Keratinocyte (primary cell): ENCODE data around the gene SFPQ. TPM values are rescaled to one million over a fixed set of nuclear protein-coding genes. Genes with fewer than 3 reads are reported as not detected.

Source experiments
- DNase-seq: peaks from one replicate; pipeline ENCODE4 v3.0.0-alpha.2; 2011; ENCODE audit warnings: low read depth, missing footprints, low spot score
- FAIRE-seq: peaks from 2 replicates; lab custom pipeline; 2011; peaks lifted over from hg19 to GRCh38; lab: Jason Lieb, UNC
- H2AFZ ChIP-seq: 2 replicates; pipeline ENCODE4 v1.6.0; 2012; ENCODE audit warnings: low read length, control low read depth, inconsistent platforms; ENCODE audit not compliant: control insufficient read depth
- H3K27ac ChIP-seq: 2 replicates; pipeline ENCODE4 v1.5.1; 2011; ENCODE audit warnings: low read length; ENCODE audit not compliant: control insufficient read depth, insufficient read depth
- H3K27me3 ChIP-seq: 3 replicates; pipeline ENCODE4 v1.6.0; 2011; ENCODE audit warnings: low read length; ENCODE audit not compliant: control insufficient read depth, insufficient read depth; ENCODE audit errors: extremely low read depth
- H3K36me3 ChIP-seq, 2 experiments: 2 replicates in 1 of 2; 3 replicates in 1 of 2; pipeline ENCODE4 v1.5.1; 2011; ENCODE audit warnings: low read length in 2 of 2, mild to moderate bottlenecking in 1 of 2; ENCODE audit not compliant: control insufficient read depth in 2 of 2, insufficient read depth in 2 of 2; ENCODE audit errors: extremely low read depth in 1 of 2
- H3K4me1 ChIP-seq: 3 replicates; pipeline ENCODE4 v1.5.1; 2011; ENCODE audit warnings: low read length; ENCODE audit not compliant: control insufficient read depth, insufficient read depth; ENCODE audit errors: extremely low read depth
- H3K4me2 ChIP-seq: 3 replicates; pipeline ENCODE4 v1.6.0; 2011; ENCODE audit warnings: low read depth, low read length; ENCODE audit not compliant: control insufficient read depth, insufficient read depth; ENCODE audit errors: extremely low read depth
- H3K4me3 ChIP-seq, 3 experiments: fragments of 200-600 bp in 1 of 3; sonication (generic) in 1 of 3; 2 replicates in 2 of 3; 3 replicates in 1 of 3; pipeline ENCODE4 v1.5.1; 2011 to 2016; ENCODE audit warnings: low read length in 3 of 3, mild to moderate bottlenecking in 3 of 3, control low read depth in 2 of 3, inconsistent platforms in 1 of 3, low read depth in 1 of 3, mixed read lengths in 1 of 3, mixed run types in 1 of 3, moderate library complexity in 1 of 3; ENCODE audit not compliant: control insufficient read depth in 2 of 3, insufficient read depth in 2 of 3; ENCODE audit errors: extremely low read depth in 1 of 3
- H3K79me2 ChIP-seq: 2 replicates; pipeline ENCODE4 v1.6.0; 2012; ENCODE audit warnings: low read length; ENCODE audit not compliant: control insufficient read depth, insufficient read depth
- H3K9ac ChIP-seq: 3 replicates; pipeline ENCODE4 v1.6.0; 2011; ENCODE audit warnings: low read length; ENCODE audit not compliant: control insufficient read depth, insufficient read depth; ENCODE audit errors: extremely low read depth
- H3K9me1 ChIP-seq: 3 replicates; pipeline ENCODE4 v1.6.0; 2011; ENCODE audit warnings: low read length; ENCODE audit not compliant: control insufficient read depth, insufficient read depth; ENCODE audit errors: extremely low read depth
- H3K9me3 ChIP-seq: 2 replicates; pipeline ENCODE4 v1.5.1; 2012; ENCODE audit warnings: low read depth, low read length; ENCODE audit not compliant: control insufficient read depth
- H4K20me1 ChIP-seq: 3 replicates; pipeline ENCODE4 v1.6.0; 2011; ENCODE audit warnings: low read length; ENCODE audit not compliant: control insufficient read depth, insufficient read depth; ENCODE audit errors: extremely low read depth
- EZH2 ChIP-seq: IDR thresholded peaks from one replicate; pipeline ENCODE4 v1.6.1; 2012; ENCODE audit warnings: inconsistent platforms, mild to moderate bottlenecking, low read length, moderate library complexity
- dilution Hi-C: fragments of 300-500 bp; cut with MboI; formaldehyde crosslinking; loops from one replicate; pipeline ENCODE4 v1.7.0; 2020; ENCODE audit warnings: low sequenced_read_pairs; ENCODE audit not compliant: extremely low pct_ligation_motif_present
- polyA plus RNA-seq, 5 experiments: library from polyadenylated mRNA; depleted of rRNA in 3 of 5; stranded (reverse) in 3 of 5; stranded (forward) in 1 of 5; unstranded in 1 of 5; fragments of >200 nt; gene quantifications; 1 replicate in 1 of 5; 2 replicates in 3 of 5; 3 replicates in 1 of 5; pipeline versions ENCODE4 v1.2.1 to v1.2.3, GENCODE V29; 2011 to 2012; ENCODE audit warnings: missing spikeins in 2 of 5, low read depth in 1 of 5, low replicate concordance in 1 of 5
- TF ChIP-seq, protein P1 (sequence below), 3 experiments: IDR thresholded peaks in 1 of 3; conservative IDR thresholded peaks in 1 of 3; optimal IDR thresholded peaks in 1 of 3; 2 replicates in 2 of 3; 3 replicates in 1 of 3; pipeline versions ENCODE3 to v1.5.1; 2011; ENCODE audit warnings: low read length in 3 of 3, mild to moderate bottlenecking in 3 of 3, moderate library complexity in 2 of 3, control low read depth in 1 of 3, inconsistent platforms in 1 of 3; ENCODE audit not compliant: insufficient read depth in 2 of 3; ENCODE audit errors: extremely low read depth in 1 of 3

SFPQ gene
- polyA plus RNA-seq, 1 donor (not counting 4 experiments of a cell fraction or from before 2014, with no cell fraction given): 150 TPM

DNA sequence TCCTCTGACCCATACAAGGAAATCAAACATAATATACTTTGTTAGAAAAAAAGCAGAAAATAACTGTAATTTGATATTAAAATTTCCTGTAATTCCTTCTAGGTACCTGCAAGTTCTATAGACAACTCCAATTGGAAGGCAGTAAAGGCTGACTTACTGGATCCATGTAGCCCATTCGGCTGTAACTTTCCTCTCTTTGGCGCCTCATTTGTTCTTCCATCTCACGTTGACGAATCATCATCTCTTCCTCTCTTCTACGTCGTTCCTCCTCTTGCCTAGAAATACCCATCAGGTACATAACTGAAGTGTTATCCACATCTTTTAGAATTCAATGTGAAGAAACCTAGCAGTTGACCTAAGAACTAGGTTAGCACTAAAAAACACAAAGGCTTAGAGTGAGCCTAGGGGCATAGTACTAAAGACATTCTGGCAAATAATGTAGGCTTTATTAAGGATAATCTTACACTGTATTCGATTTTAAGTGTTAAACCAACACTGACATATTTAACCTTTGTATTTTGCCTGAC lies 5.1 kb downstream of the SFPQ start:
- no peak for DNase-seq
- H3K9me1 ChIP-seq: peaks cover 2% of the 10 kb centered on the region
- peaks cover 59% of the 10 kb centered on the region for H4K20me1 ChIP-seq
- H2AFZ ChIP-seq: no peak overlapping the region
- peaks cover 37 to 73% of the 10 kb centered on the region in 2 experiments for H3K36me3 ChIP-seq
- H3K4me2 ChIP-seq: no peak overlapping the region
- peaks cover 17% of the 10 kb centered on the region for H3K4me1 ChIP-seq
- no peak overlapping the region for H3K9ac ChIP-seq
- peaks cover 97% of the 10 kb centered on the region for H3K79me2 ChIP-seq
- dilution Hi-C loops: no loop called here
- TF ChIP-seq, protein P1, sequence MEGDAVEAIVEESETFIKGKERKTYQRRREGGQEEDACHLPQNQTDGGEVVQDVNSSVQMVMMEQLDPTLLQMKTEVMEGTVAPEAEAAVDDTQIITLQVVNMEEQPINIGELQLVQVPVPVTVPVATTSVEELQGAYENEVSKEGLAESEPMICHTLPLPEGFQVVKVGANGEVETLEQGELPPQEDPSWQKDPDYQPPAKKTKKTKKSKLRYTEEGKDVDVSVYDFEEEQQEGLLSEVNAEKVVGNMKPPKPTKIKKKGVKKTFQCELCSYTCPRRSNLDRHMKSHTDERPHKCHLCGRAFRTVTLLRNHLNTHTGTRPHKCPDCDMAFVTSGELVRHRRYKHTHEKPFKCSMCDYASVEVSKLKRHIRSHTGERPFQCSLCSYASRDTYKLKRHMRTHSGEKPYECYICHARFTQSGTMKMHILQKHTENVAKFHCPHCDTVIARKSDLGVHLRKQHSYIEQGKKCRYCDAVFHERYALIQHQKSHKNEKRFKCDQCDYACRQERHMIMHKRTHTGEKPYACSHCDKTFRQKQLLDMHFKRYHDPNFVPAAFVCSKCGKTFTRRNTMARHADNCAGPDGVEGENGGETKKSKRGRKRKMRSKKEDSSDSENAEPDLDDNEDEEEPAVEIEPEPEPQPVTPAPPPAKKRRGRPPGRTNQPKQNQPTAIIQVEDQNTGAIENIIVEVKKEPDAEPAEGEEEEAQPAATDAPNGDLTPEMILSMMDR (optimal IDR thresholded peaks at IDR 0.05 in 1 of 3, IDR thresholded peaks at IDR 0.05 in 1 of 3, conservative IDR thresholded peaks at IDR 0.05 in 1 of 3; ENCODE audit: extremely low read depth in 1 of 3, insufficient read depth in 2 of 3, low read length in 3 of 3): no peak
- no peak for TF ChIP-seq EZH2
- no peaks in the 10 kb centered on the region for H3K27me3 ChIP-seq
- H3K9me3 ChIP-seq: no peaks in the 10 kb centered on the region
- no peak overlapping the region for H3K4me3 ChIP-seq
- FAIRE-seq: no peak
- no peak overlapping the region for H3K27ac ChIP-seq

DNA sequence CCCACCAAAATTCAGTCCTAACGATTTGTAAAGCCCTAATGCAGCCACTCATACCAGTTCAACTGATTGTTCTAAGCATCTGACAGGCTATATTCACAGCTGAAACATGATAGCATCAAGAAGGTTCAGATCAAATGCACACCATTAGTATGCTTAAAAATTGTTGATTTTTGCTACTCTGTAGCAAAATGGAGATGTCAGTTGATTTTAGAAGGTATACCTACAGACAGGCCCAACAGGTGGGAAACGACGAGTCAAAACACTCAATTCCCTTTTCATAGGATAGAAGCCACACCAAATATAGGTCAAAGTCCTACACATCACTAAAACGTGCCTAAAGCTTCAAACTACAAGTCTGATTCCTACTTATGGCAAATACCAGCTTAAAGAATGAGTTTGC lies 6.7 kb downstream of the SFPQ start:
- no peak overlapping the region for H3K27ac ChIP-seq
- dilution Hi-C loops: no loop called here
- peaks cover 97% of the 10 kb centered on the region for H3K79me2 ChIP-seq
- H3K9me3 ChIP-seq: no peaks in the 10 kb centered on the region
- peaks cover 44 to 85% of the 10 kb centered on the region in 2 experiments for H3K36me3 ChIP-seq
- H3K4me3 ChIP-seq: no peak overlapping the region
- H3K27me3 ChIP-seq: no peaks in the 10 kb centered on the region
- no peak for TF ChIP-seq EZH2
- TF ChIP-seq, protein P1 (optimal IDR thresholded peaks at IDR 0.05 in 1 of 3, IDR thresholded peaks at IDR 0.05 in 1 of 3, conservative IDR thresholded peaks at IDR 0.05 in 1 of 3; ENCODE audit: extremely low read depth in 1 of 3, insufficient read depth in 2 of 3, low read length in 3 of 3): no peak
- DNase-seq: no peak
- FAIRE-seq: no peak
- peaks cover 64% of the 10 kb centered on the region for H4K20me1 ChIP-seq
- peaks cover 17% of the 10 kb centered on the region for H3K4me1 ChIP-seq
- no peak overlapping the region for H3K9ac ChIP-seq
- no peak overlapping the region for H3K4me2 ChIP-seq
- H3K9me1 ChIP-seq: peaks cover 2% of the 10 kb centered on the region
- H2AFZ ChIP-seq: no peak overlapping the region
